Skin of body (tissue), 2 donors: ENCODE measurements around the gene CRIM1. TPM values are rescaled to one million over a fixed set of nuclear protein-coding genes. Genes with fewer than 3 reads are reported as not detected.

Experiments used
- DNase-seq: peaks from one replicate; lab custom pipeline; 2025; lab: John Stamatoyannopoulos, UW
- total RNA-seq: library from RNA; depleted of rRNA; stranded (reverse); fragments of >200 nt; gene quantifications from one replicate; pipeline ENCODE4 v1.2.3, GENCODE V29; 2014

Gene CRIM1
- total RNA-seq, 1 donor from 2014 or later = 78.7 TPM

GRCh38 chr2:36478999-36479398 is 123.4 kb downstream of the CRIM1 start:
- DNase-seq = no peak

- DNase-seq = no peak
Observed at GRCh38 chr2:36479406-36479805, 123.8 kb downstream of the CRIM1 start.

- DNase-seq = no peak
Observed at GRCh38 chr2:36480028-36480427, 124.5 kb downstream of the CRIM1 start.

- DNase-seq = peak; percentile 77
Observed at GRCh38 chr2:36480636-36481035, 125.1 kb downstream of the CRIM1 start.

GRCh38 chr2:36481709-36482108 is 126.1 kb downstream of the CRIM1 start:
- DNase-seq = no peak

GRCh38 chr2:36482576-36483214 is 127.1 kb downstream of the CRIM1 start:
- no peak for DNase-seq

GRCh38 chr2:36483290-36483689 is 127.7 kb downstream of the CRIM1 start:
- DNase-seq = no peak

- DNase-seq = no peak
Observed at GRCh38 chr2:36484454-36484853, 128.9 kb downstream of the CRIM1 start.

GRCh38 chr2:36485521-36485920 is 129.9 kb downstream of the CRIM1 start:
- peak; percentile 72 for DNase-seq

GRCh38 chr2:36486521-36487044 is 131.0 kb downstream of the CRIM1 start:
- DNase-seq = no peak

GRCh38 chr2:36487947-36488346 is 132.4 kb downstream of the CRIM1 start:
- no peak for DNase-seq

- DNase-seq = no peak
Observed at GRCh38 chr2:36489281-36489680, 133.7 kb downstream of the CRIM1 start.

GRCh38 chr2:36490749-36491148 is 135.2 kb downstream of the CRIM1 start:
- no peak for DNase-seq

GRCh38 chr2:36492216-36492945 is 136.8 kb downstream of the CRIM1 start:
- DNase-seq = no peak

- no peak for DNase-seq
Observed at GRCh38 chr2:36493306-36493705, 137.7 kb downstream of the CRIM1 start.

- no peak for DNase-seq
Observed at GRCh38 chr2:36497570-36498163, 142.1 kb downstream of the CRIM1 start.

GRCh38 chr2:36499128-36499820 is 143.7 kb downstream of the CRIM1 start:
- DNase-seq = no peak

- no peak for DNase-seq
Observed at GRCh38 chr2:36500072-36500471, 144.5 kb downstream of the CRIM1 start.

GRCh38 chr2:36502081-36502480 is 146.5 kb downstream of the CRIM1 start:
- no peak for DNase-seq

- DNase-seq = peak; percentile 42
Observed at GRCh38 chr2:36507408-36507812, 151.8 kb downstream of the CRIM1 start.

- DNase-seq = no peak
Observed at GRCh38 chr2:36509075-36509474, 153.5 kb downstream of the CRIM1 start.
